GM21360 (cell line): ENCODE measurements around the gene MYPN.
"Not testable (repeated sequence)": the region's sequence is repeated elsewhere in the genome, so short reads cannot be mapped to it uniquely, and the experiment has no call there.

Experiments used
- ATAC-seq: cut with Tn5 transposase; IDR thresholded peaks from one replicate; pipeline ENCODE4 v1.9.1; 2021; ENCODE audit warnings: mild to moderate bottlenecking, moderate library complexity; ENCODE audit not compliant: unreplicated experiment

MYPN gene

GRCh38 chr10:68222391-68222790 lies 113.1 kb downstream of the MYPN start:
- ATAC-seq = no peak

GRCh38 chr10:68223535-68224165 lies 114.4 kb downstream of the MYPN start:
- no peak for ATAC-seq

- no peak for ATAC-seq
These were observed 115.5 kb downstream of the MYPN start for GRCh38 chr10:68224810-68225209.

- ATAC-seq = no peak
These were observed 121.0 kb downstream of the MYPN start for GRCh38 chr10:68230268-68230667.

GRCh38 chr10:68231106-68231816 lies 122.0 kb downstream of the MYPN start:
- ATAC-seq = peak; percentile 91

GRCh38 chr10:68231817-68232251 lies 122.5 kb downstream of the MYPN start, which contains the start of gene ATOH7:
Gene ATOH7, minus strand, starts transcription at chr10:68232113. Its CDS starts 436 bp downstream, at chr10:68231677.
- ATAC-seq = no peak

GRCh38 chr10:68233046-68233445 lies 123.8 kb downstream of the MYPN start:
- no peak for ATAC-seq

GRCh38 chr10:68235111-68235510 lies 125.8 kb downstream of the MYPN start:
- ATAC-seq = no peak

- ATAC-seq = no peak
These were observed 126.3 kb downstream of the MYPN start for GRCh38 chr10:68235581-68235980.

- no peak for ATAC-seq
These were observed 127.9 kb downstream of the MYPN start for GRCh38 chr10:68237173-68237572.

- ATAC-seq = no peak
These were observed 129.1 kb downstream of the MYPN start for GRCh38 chr10:68238371-68238770.

- ATAC-seq = no peak
These were observed 129.8 kb downstream of the MYPN start for GRCh38 chr10:68239069-68239468.

GRCh38 chr10:68239596-68240150 lies 130.4 kb downstream of the MYPN start:
- no peak for ATAC-seq

GRCh38 chr10:68242051-68242450 lies 132.8 kb downstream of the MYPN start:
- no peak for ATAC-seq

GRCh38 chr10:68246397-68246796 lies 137.1 kb downstream of the MYPN start:
- not testable (repeated sequence) for ATAC-seq

GRCh38 chr10:68247931-68248330 lies 138.6 kb downstream of the MYPN start:
- no peak for ATAC-seq

GRCh38 chr10:68249297-68249696 lies 140.0 kb downstream of the MYPN start:
- no peak for ATAC-seq

GRCh38 chr10:68251151-68251550 lies 141.9 kb downstream of the MYPN start:
- no peak for ATAC-seq

- ATAC-seq = no peak
These were observed 142.6 kb downstream of the MYPN start for GRCh38 chr10:68251625-68252495.

GRCh38 chr10:68253346-68253745 lies 144.1 kb downstream of the MYPN start:
- no peak for ATAC-seq
